Upper lobe of left lung (tissue), 4 donors: ENCODE measurements around the gene GRAMD1A.

ENCODE experiments used
- POLR2A ChIP-seq, 4 donors: fragments of 450-650 bp; IDR thresholded peaks; one replicate each; pipeline ENCODE4 v1.5.1; 2016 to 2017; ENCODE audit warnings: antibody characterized with exemption in 4 of 4, mild to moderate bottlenecking in 2 of 4
- POLR2AphosphoS5 ChIP-seq, 2 donors: sonication (generic); formaldehyde crosslinking; IDR thresholded peaks; one replicate each; pipeline ENCODE4 v1.5.1; 2017; ENCODE audit warnings: antibody characterized with exemption in 2 of 2
- TF ChIP-seq, protein P1 (sequence below), 6 experiments: fragments of 450-650 bp in 4 of 6; fragments of 200-600 bp in 2 of 6; sonication (generic) in 2 of 6; IDR thresholded peaks; one replicate each; pipeline ENCODE4 v1.5.1; 2016 to 2019; ENCODE audit warnings: antibody characterized with exemption in 6 of 6

DNA sequence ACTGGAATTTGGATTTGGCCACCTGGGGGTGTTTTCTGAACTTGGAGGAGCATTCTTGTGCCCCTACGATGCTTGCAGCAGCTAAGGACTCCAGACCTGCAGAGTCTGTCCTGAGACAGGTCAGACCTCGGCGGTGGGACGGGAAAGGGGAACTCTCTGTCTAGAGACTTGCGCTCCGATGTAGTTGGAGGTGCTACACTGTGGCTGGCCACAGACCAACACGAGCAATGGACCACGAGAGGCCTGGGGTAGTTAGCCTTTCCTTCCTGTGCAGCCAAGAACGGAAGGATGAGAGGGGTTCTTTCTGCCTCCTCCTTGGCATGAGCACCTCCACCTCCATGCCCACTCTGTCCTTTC is 5.9 kb upstream of the GRAMD1A start:
- TF ChIP-seq, protein P1, sequence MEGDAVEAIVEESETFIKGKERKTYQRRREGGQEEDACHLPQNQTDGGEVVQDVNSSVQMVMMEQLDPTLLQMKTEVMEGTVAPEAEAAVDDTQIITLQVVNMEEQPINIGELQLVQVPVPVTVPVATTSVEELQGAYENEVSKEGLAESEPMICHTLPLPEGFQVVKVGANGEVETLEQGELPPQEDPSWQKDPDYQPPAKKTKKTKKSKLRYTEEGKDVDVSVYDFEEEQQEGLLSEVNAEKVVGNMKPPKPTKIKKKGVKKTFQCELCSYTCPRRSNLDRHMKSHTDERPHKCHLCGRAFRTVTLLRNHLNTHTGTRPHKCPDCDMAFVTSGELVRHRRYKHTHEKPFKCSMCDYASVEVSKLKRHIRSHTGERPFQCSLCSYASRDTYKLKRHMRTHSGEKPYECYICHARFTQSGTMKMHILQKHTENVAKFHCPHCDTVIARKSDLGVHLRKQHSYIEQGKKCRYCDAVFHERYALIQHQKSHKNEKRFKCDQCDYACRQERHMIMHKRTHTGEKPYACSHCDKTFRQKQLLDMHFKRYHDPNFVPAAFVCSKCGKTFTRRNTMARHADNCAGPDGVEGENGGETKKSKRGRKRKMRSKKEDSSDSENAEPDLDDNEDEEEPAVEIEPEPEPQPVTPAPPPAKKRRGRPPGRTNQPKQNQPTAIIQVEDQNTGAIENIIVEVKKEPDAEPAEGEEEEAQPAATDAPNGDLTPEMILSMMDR (IDR thresholded peaks at IDR 0.05), result no peak
- no peak for TF ChIP-seq POLR2AphosphoS5 (IDR thresholded peaks at IDR 0.05)
- TF ChIP-seq POLR2A (IDR thresholded peaks at IDR 0.05), result no peak
